ENCODE results near the gene DNAJC13. TPM values are rescaled to one million over a fixed set of nuclear protein-coding genes. Genes with fewer than 3 reads are reported as not detected.

The DNAJC13 gene
- total and polyA plus RNA-seq, 2 of the 8 experiments (the other 6 are each of a cell fraction or from before 2014, with no cell fraction given) = 7.9 to 28.8 TPM

DNA sequence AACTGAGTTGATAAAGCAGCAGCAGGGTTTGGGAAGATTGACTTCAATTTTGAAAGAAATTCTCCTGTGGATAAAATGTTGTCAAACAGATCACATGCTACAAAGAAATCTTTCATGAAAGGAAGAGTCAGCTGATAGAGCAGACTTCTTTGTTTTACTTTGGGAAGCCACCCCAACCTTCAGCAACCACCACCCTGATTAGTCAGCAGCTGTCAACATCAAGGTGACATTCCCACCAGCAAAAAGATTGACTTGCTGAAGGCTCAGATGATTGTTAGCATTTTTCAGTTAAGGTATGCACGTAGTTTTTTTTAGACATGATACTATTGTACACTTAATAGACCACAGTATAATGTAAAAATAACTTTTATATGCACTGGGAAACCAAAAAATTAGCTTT is 92.2 kb downstream of the DNAJC13 start:
- no peak overlapping the region for H2BK5ac ChIP-seq (ENCODE audit: low read depth, low read length)
- no peak overlapping the region for H3K4ac ChIP-seq (replicated peaks; ENCODE audit: insufficient read length, low read depth, low read length)
- no peak overlapping the region for H3K18ac ChIP-seq (ENCODE audit: extremely low read depth, low read length)
- no peak overlapping the region for H3K4me3 ChIP-seq (ENCODE audit: extremely low read depth in 1 of 4, insufficient read depth in 2 of 4, low read depth in 3 of 4, low read length in 4 of 4)
- FAIRE-seq = no peak
- ChIA-PET CTCF (ENCODE audit: partially characterized antibody) (interaction anchor here (0.8 to 1.8 kb wide), 4 partner anchors 9 to 134 kb away, joined by 3 to 4 read pairs (median 4); no protein-coding TSS in a partner anchor), POLR2A (ENCODE audit: partially characterized antibody) (no interaction called here)
- no peak overlapping the region for H2AFZ ChIP-seq (ENCODE audit: low read length)
- H4K8ac ChIP-seq (ENCODE audit: extremely low read depth, insufficient read depth, low read length) = no peak overlapping the region
- no peak overlapping the region for H2BK20ac ChIP-seq (ENCODE audit: low read length)
- TF ChIP-seq ZNF274 (IDR thresholded peaks at IDR 0.05; ENCODE audit: borderline replicate concordance, extremely low read depth, low read length) (no peak), BRCA1 (IDR thresholded peaks at IDR 0.05; ENCODE audit: low read depth, low read length) (no peak), CTBP2 (IDR thresholded peaks at IDR 0.05; ENCODE audit: borderline replicate concordance, insufficient read depth, insufficient read length, low read length) (no peak), KDM5A (IDR thresholded peaks at IDR 0.05; ENCODE audit: low read length) (no peak), SIX5 (IDR thresholded peaks at IDR 0.05; ENCODE audit: low read depth, low read length) (no peak), MAFK (IDR thresholded peaks at IDR 0.05; ENCODE audit: low read depth, low read length) (no peak), CBX5 (IDR thresholded peaks at IDR 0.05; ENCODE audit: low read depth, low read length) (no peak), EGR1 (IDR thresholded peaks at IDR 0.05; ENCODE audit: borderline replicate concordance, low read depth, low read length) (no peak)
- TF ChIP-seq, protein P1, sequence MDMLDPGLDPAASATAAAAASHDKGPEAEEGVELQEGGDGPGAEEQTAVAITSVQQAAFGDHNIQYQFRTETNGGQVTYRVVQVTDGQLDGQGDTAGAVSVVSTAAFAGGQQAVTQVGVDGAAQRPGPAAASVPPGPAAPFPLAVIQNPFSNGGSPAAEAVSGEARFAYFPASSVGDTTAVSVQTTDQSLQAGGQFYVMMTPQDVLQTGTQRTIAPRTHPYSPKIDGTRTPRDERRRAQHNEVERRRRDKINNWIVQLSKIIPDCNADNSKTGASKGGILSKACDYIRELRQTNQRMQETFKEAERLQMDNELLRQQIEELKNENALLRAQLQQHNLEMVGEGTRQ (IDR thresholded peaks at IDR 0.05; ENCODE audit: low read length) = no peak
- TF ChIP-seq, protein P2, sequence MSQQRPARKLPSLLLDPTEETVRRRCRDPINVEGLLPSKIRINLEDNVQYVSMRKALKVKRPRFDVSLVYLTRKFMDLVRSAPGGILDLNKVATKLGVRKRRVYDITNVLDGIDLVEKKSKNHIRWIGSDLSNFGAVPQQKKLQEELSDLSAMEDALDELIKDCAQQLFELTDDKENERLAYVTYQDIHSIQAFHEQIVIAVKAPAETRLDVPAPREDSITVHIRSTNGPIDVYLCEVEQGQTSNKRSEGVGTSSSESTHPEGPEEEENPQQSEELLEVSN (IDR thresholded peaks at IDR 0.05) = no peak
- H3K23me2 ChIP-seq (ENCODE audit: low read depth, low read length) = no peaks in the 10 kb centered on the region
- no peaks in the 10 kb centered on the region for H3K79me1 ChIP-seq (ENCODE audit: low read depth, low read length)
- H4K5ac ChIP-seq (ENCODE audit: insufficient read length, low read depth, low read length) = no peak overlapping the region
- H3K36me3 ChIP-seq (ENCODE audit: control insufficient read depth in 2 of 4, insufficient read depth in 4 of 4, low read length in 3 of 4) = peaks cover 7 to 59% (median 33%) of the 10 kb centered on the region in 4 experiments; a peak in 7 of 8 replicates
- no peak overlapping the region for H3K56ac ChIP-seq (replicated peaks; ENCODE audit: insufficient read length, low read depth, low read length)
- H3K9me3 ChIP-seq (ENCODE audit: insufficient read depth in 2 of 2, low read depth in 1 of 2, low read length in 1 of 2) = no peaks in the 10 kb centered on the region
- H4K20me1 ChIP-seq (replicated peaks in 1 of 2; ENCODE audit: control insufficient read depth in 1 of 2, insufficient read depth in 2 of 2, low read length in 2 of 2) = no peaks in the 10 kb centered on the region
- H3K27ac ChIP-seq (ENCODE audit: low read depth, low read length) = no peak overlapping the region
- H3K23ac ChIP-seq (ENCODE audit: insufficient read length) = no peak overlapping the region
- H2BK12ac ChIP-seq (ENCODE audit: low read depth, low read length) = no peak overlapping the region
- no peak overlapping the region for H3K14ac ChIP-seq (ENCODE audit: insufficient read length)
- H3K27me3 ChIP-seq (replicated peaks in 1 of 4; ENCODE audit: control insufficient read depth in 3 of 4, extremely low read depth in 1 of 4, insufficient read depth in 3 of 4, low read length in 3 of 4) = peaks cover 0 to 1% (median 0%) of the 10 kb centered on the region in 4 experiments; a peak in 1 of 7 replicates
- no peaks in the 10 kb centered on the region for H3K79me2 ChIP-seq (ENCODE audit: control insufficient read depth in 1 of 2, insufficient read depth in 2 of 2, low read length in 2 of 2)
- H2AK5ac ChIP-seq (ENCODE audit: low read depth, low read length) = no peak overlapping the region
- no peak for DNase-seq (ENCODE audit: low read depth in 1 of 2, low spot score in 2 of 2)
- no peak overlapping the region for H3K4me2 ChIP-seq (ENCODE audit: insufficient read depth in 1 of 2, low read depth in 2 of 2, low read length in 2 of 2)
- 78% methylated on average over 1 of the region's 1 CpG; no CpG with 5 or more reads in 1 of the 2 experiments for WGBS, 2 experiments (ENCODE audit: extremely low coverage in 1 of 2, insufficient coverage in 1 of 2, insufficient read length in 1 of 2, insufficient replicate concordance in 2 of 2, low coverage in 1 of 2, low lambda C conversion rate in 2 of 2, missing lambda C conversion rate in 1 of 2)
- no peaks in the 10 kb centered on the region for H3K4me1 ChIP-seq (replicated peaks in 1 of 4; ENCODE audit: control insufficient read depth in 3 of 4, insufficient read depth in 4 of 4, low read length in 3 of 4)
- no peak overlapping the region for H4K91ac ChIP-seq (replicated peaks; ENCODE audit: insufficient read length, low read length)
- no peak overlapping the region for H2BK15ac ChIP-seq (ENCODE audit: low read length)
- no peak overlapping the region for H3K9ac ChIP-seq (replicated peaks in 1 of 4; ENCODE audit: extremely low read depth in 1 of 4, low read depth in 3 of 4, low read length in 3 of 4)
- no peak overlapping the region for H2BK120ac ChIP-seq (replicated peaks; ENCODE audit: low read depth, low read length)
